GM19025 (cell line): ENCODE data around the gene F8.
"Not testable (repeated sequence)": the region's sequence is repeated elsewhere in the genome, so short reads cannot be mapped to it uniquely, and the experiment has no call there.

Source experiments
- ATAC-seq: cut with Tn5 transposase; IDR thresholded peaks from one replicate; pipeline ENCODE4 v1.9.1; 2021; ENCODE audit warnings: mild to moderate bottlenecking, low read depth, moderate library complexity; ENCODE audit not compliant: unreplicated experiment

F8 gene

DNA sequence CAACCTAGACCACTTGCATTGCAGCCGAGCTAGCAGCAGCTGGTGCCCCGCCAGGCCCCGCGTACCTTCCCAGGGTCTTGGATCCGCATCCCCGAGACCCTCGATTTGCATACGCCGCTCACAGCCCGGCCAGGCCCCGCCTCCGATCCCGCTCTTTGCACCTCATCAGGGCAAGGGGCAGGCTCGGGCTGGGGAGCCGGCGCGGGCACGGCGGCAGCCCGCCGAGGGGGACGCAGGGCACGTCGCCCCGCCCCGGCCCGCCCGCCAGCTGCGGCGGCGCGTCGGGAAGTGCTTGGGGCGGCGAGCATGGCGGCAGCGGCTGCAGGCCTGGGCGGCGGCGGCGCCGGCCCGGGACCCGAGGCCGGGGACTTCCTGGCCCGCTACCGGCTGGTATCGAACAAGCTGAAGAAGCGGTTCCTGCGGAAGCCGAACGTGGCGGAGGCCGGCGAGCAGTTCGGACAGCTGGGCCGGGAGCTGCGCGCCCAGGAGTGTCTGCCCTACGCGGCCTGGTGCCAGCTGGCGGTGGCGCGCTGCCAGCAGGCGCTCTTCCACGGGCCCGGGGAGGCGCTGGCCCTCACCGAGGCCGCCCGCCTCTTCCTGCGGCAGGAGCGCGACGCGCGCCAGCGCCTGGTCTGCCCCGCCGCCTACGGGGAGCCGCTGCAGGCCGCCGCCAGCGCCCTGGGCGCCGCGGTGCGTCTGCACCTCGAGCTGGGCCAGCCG is 136.3 kb downstream of the F8 start, which contains the start of gene F8A1:
F8A1 (plus strand) TSS at position 287 of the 720 bp plus-strand sequence; CDS start at position 307, 20 bp downstream.
- ATAC-seq = peak; percentile 69

DNA sequence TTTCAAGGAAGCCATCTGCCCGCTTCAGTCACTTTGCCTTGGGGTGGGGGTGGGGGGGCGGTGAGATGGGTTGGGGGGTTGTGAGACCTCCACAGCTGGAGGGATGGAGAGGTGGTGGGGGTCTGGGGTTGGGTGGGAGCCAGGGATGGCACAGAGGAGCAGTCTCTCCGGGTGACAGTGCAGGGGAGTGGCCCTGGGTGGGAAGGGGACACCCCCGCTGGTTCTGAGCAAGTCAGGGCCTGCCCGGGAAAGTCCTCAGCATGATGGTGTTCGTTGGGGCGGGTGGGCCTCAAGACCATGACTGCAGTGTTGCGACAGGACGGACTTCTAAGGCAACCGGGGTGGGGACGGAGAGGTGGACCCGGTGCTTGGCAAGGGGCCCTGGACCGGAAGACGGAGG is 137.0 kb downstream of the F8 start:
- not testable (repeated sequence) for ATAC-seq

DNA sequence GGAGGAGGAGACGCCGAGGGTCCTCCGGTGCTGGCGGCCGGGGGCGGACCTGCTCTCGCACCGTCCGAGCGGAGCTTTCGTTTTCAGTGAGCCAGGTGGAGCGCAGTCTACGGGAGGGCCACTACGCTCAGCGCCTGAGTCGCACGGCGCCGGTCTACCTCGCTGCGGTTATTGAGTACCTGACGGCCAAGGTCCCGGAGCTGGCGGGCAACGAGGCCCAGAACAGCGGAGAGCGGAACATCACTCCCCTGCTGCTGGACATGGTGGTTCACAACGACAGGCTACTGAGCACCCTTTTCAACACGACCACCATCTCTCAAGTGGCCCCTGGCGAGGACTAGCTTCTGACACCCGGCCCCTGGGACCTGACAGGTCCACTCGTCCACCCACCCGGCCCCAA is 137.5 kb downstream of the F8 start:
- not testable (repeated sequence) for ATAC-seq

DNA sequence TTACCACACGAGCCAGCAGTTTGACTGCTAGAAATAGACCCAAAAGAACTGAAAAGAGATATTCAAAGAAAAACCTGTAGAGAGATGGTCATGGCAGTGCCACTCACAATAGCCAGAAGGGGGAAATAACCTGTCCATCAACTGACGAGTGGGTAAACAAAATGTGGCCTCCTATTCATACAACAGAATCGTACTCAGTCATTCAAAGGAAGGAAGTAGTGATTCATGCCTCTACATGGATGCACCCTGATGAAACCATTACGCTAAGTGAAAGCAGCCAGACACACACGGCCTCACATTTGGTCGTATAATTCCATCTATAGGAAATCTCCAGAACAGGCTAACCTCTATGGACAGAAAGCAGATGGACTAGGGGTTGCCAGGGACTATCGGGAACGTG is 138.5 kb downstream of the F8 start:
- not testable (repeated sequence) for ATAC-seq

DNA sequence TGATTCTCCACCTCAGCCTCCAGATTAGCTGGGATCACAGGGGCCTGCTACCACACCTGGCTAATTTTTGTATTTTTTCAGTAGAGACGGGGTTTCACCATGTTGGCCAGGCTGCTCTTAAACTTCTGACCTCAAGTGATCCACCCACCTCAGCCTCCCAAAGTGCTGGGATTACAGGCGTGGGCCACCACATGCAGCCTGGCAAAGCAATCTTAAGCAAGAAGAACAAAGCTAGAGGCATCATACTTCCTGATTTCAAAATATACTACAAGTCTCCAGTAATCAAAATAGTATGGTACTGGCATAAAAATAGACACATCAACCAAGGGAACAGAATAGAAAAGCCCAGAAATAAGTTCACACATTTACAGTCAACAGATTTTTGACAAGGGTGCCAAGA is 149.2 kb downstream of the F8 start:
- no peak for ATAC-seq

GRCh38 chrX:154868522-154868921 is 154.0 kb downstream of the F8 start:
- not testable (repeated sequence) for ATAC-seq

DNA sequence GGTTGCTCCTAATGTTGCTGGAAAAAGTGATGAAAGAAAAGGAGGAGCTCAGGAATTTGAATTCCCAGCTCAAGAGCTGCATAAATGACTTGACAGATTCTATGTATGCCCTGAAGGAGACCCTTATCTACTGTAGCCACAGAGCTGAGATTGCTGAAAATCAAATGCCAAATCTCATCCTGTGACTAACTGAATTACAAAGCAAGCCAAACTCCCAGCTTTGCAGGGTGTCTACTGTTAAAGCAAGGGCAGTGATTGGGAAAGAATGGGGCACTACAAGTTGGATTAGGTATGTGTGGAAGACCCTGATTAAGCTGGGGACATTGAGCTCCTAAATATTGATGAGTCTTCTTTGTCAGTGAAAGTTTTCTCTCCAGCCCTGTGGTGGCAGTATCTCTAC is 167.3 kb downstream of the F8 start:
- ATAC-seq = no peak

DNA sequence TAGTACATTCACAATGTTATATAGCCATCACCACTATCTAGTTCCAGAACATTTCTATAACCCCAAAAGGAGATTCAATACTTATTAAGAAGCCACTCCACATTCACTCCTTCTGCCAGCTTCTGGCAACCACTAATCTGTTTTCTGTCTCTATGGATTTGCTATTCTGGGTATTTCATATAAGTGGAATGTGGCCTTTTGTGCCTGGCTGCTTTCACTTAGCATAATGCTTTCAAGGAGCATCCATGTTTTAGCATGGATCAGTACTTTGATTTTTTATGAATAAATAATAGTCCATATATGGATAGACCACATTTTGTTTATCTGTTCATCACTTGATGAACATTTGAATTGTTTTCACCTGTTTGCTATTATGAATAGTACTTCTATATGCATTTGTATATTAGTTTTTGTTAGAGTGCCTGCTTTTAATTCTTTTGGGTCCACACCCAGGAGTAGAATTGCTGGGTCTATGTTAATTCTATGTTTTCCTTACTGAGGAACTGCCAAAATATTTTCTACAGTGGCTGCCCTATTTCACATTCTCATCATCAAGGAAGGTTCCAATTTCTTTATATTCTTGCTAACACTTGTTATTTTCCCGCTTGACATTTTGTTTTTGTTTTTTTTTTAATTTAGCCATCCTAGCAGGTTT is 171.4 kb downstream of the F8 start:
- no peak for ATAC-seq

DNA sequence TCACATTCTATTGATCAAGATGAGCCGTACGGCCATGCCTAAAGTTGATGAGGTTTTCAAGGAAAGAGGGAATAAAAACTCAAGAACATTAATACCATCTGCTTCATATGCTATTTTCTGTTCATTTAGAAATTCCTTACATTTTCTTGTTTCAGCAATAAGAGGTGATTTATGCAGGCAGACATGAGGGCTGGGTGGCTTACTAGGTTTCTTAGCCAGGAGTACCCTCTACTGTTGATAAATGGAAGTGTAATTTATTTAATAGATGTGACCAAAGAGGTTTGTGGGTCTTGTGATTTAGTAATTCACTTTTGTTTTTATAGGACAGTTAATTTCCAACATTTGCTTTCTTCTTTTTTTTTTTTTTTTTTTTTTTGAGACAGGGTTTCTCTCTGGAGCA is 181.7 kb downstream of the F8 start:
- no peak for ATAC-seq

DNA sequence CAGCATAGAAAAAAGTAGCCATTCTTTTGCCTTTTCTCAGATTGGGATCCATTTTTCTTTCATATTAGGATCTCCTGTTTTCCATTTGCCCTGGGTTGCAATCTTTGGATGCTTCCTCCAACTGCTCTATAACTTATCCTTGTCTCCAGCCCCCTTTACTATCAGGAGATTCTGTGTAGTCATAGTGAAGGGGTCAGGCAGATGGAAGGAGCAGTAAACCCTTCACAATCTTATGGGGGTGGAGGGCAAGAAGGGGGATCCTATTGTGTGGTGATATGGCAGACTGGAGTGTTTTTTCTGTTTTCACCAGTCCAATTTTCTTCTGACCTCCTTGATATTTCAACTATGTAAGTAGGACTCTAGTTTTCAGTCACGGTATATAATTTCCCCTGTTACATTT is 186.4 kb downstream of the F8 start:
- ATAC-seq = no peak

DNA sequence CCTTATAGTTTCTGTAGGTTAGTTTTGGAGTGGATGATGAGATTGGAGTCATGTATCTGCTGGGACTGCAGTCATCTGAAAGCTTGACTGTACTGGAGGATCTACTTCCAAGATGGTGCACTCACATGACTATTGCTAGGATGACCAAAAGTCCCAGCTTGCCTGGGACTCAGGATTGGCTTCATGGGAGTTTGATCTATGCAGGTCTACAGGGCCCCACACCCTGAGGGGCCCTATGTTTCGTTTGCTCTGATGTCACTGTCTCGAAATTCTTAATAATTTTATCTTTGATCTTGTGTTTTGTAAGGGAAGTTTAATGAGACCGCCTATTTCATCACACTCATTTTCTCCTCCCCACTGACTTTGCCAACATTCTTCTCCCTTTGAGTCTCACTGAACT is 188.0 kb downstream of the F8 start, which contains the start of gene SMIM9:
SMIM9 (minus strand) TSS at position 101 of the 400 bp plus-strand sequence. CDS start 3,806 bp downstream, outside the sequence.
- no peak for ATAC-seq

DNA sequence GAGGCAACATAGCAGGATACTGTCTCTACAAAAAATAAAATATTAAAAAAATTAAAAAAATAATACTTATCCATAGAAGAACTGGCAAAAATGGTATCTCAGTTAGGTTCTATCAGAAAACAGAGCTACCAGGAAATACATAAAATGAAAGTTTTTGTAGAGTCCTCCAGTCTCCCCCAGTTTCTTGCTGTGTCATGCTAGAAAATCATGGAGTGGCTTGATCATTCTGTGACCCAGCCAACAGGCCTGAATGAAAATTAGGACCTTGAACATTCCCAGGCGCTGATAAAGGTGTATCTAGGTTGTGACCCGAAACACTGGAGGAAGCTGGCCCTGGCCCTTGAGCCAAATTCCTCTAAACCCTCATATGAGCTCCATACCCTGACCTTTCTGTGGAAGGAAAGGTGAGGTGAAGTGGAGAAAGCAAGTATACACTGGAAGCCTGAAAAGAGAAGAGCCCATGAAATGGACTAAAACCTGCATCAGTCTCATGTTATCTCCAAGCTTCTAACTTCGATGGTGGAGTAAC is 188.7 kb downstream of the F8 start:
- no peak for ATAC-seq

GRCh38 chrX:154829926-154830442 is 192.5 kb downstream of the F8 start:
- ATAC-seq = no peak

- no peak for ATAC-seq
Measured at GRCh38 chrX:154829134-154829533, 193.4 kb downstream of the F8 start.

DNA sequence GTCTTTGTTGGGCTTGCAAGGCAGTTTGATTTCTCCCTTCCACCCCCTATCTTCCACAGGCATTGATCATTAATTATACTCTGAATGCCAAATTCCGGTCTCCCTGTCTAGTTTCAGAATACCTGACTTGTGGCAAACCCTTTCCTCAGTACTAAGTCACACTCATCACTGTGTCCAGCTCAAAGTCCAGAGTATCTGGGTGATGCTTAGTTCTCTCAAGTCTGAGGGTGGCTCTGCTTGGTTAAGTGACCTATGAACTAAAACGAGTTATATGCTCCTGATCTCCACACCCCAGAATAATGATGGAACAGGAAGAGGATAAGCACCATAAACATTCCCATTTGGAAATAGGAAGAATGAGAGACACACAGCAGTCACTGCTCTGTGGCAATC is 194.5 kb downstream of the F8 start:
- no peak for ATAC-seq

DNA sequence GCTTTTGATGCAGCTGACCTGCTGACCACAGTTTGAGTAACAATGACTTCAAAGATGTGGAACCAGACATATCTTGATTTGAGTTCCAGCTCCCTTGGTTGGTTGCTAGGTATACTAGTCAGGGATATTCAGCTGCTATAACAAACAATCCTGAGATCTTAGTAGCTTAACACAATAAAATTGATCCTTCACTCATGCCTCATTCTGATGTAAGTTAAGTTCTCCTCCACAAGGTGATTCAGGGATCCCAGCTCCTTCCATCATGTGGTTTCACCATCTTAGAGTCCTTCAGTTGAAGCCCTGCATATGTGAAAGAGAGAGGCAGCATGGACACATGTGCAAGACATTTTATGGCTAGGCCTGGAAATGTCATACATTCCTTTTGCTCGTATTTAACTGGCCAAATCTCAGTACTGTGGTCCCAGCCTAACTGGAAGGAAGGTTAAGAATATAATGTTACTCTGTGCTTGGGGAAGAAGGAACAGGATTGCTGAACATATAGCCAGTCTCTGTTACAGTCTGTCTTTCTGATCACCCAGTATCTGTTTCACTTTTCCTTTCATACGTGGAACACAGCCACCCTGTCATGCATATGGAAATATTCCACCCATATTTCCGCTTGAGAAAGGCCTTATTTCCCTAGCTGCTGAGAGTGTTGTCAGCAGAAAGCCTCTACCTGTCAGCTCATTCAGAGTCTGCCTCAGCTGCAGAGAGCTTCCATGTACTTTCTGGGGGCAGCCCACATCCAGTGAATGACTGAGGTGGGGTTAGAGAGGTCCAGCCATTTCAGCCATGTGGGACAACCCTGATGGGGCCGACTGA is 195.1 kb downstream of the F8 start:
- peak; percentile 92 for ATAC-seq

DNA sequence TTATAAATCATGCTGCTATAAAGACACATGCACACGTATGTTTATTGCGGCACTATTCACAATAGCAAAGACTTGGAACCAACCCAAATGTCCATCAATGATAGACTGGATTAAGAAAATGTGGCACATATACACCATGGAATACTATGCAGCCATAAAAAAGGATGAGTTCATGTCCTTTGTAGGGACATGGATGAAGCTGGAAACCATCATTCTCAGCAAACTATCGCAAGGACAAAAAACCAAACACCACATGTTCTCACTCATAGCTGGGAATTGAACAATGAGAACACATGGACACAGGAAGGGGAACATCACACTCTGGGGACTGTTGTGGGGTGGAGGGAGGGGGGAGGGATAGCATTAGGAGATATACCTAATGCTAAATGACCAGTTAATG is 196.9 kb downstream of the F8 start:
- ATAC-seq = not testable (repeated sequence)

GRCh38 chrX:154824638-154825037 is 197.9 kb downstream of the F8 start:
- no peak for ATAC-seq

DNA sequence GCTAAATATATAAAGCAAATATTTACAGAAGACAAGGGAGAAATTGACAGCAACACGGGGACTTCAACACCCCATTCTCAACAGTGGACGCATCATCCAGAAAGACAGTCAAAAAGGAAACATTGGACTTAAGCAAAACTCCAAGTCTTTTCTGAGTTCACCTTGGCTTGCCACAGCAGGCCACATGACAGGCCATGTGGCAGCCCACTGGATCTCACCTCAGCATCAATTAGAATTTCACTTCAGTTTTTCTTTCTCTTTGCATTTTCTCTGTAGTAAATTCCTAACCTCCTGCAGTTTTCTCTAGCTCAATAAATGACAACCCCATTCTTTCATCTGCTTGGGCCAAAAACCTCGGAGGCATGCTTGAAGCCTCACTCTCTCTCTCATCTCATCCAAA is 200.5 kb downstream of the F8 start:
- no peak for ATAC-seq

DNA sequence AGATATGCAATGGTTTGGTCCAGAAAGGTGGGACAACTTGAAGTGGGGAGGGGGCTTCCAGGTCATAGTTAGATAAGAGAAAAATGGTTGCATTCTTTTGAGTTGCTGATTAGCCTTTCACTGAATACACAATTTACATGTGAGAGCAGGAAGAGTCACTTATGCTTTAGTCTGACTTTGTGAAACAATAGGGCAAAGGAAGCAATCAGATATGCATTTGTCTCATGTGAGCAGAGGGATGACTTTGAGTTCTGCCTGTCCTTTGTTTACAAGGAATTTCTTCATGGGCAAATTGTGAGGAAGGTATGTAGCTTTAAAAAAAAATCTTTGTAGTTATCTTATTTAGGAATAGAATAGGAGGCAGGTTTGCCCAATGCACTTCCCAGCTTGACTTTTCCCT is 201.0 kb downstream of the F8 start:
- ATAC-seq = no peak
